Measurements from ENCODE around the gene LRFN4.

LRFN4 gene

DNA sequence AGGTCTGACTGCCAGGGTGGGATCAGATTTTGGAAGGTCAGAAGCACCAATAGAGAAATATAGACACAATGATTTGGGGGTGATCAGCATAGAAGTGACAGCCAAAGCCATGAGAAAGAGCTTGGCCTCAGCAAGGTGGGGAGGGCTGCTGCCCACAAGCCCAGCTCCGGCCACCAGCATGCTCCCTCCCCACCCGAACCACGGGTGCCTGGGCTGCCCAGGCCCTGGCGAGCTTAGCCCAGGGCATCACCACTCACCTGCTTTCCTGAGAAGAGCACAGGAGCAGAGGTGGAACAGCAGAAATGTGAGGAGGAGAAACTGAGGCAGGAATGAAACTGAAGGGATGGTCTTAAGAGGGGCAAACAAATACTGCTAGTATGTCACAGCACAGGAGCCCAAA lies 48.8 kb downstream of the LRFN4 start:
- no peak for DNase-seq (ENCODE audit: low read depth)
- H3K4me3 ChIP-seq (ENCODE audit: low read length) = no peak overlapping the region
- TF ChIP-seq, protein P1, sequence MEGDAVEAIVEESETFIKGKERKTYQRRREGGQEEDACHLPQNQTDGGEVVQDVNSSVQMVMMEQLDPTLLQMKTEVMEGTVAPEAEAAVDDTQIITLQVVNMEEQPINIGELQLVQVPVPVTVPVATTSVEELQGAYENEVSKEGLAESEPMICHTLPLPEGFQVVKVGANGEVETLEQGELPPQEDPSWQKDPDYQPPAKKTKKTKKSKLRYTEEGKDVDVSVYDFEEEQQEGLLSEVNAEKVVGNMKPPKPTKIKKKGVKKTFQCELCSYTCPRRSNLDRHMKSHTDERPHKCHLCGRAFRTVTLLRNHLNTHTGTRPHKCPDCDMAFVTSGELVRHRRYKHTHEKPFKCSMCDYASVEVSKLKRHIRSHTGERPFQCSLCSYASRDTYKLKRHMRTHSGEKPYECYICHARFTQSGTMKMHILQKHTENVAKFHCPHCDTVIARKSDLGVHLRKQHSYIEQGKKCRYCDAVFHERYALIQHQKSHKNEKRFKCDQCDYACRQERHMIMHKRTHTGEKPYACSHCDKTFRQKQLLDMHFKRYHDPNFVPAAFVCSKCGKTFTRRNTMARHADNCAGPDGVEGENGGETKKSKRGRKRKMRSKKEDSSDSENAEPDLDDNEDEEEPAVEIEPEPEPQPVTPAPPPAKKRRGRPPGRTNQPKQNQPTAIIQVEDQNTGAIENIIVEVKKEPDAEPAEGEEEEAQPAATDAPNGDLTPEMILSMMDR (conservative IDR thresholded peaks at IDR 0.05; ENCODE audit: low read depth, low read length) = no peak

DNA sequence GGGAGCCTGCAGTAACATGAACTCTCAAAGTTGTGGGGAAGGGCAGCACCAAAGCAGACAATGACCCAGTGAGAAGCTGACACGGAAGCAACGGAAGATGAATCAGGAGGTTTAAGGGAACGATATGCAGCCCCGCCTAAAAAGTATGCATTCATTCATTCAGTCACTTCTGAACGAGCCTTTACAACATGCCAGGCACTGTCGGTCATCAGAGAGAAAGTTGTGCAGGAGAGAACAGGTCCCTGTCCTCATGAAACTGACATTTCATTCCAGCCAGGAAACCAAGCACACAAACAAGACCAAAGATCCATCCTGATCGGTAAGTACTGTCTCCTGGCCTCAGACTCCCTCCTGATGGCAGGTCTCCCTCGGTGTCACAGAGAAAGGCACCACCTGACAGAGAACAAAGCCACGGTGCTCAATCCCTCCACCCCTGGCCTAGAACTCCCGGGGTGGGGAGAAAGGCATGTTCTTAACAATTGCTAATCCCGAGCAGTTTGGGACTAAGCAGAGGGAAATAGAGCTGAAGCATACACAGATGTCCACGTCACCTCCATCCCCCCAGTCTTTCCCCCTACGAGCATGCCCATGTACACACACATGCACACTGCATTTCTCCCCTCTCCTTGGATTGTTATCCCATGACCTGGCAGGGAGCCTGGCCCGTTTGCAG lies 49.3 kb downstream of the LRFN4 start:
- TF ChIP-seq, protein P1 (conservative IDR thresholded peaks at IDR 0.05; ENCODE audit: low read depth, low read length) = no peak
- no peak for DNase-seq (ENCODE audit: low read depth)
- H3K4me3 ChIP-seq (ENCODE audit: low read length) = no peak overlapping the region

DNA sequence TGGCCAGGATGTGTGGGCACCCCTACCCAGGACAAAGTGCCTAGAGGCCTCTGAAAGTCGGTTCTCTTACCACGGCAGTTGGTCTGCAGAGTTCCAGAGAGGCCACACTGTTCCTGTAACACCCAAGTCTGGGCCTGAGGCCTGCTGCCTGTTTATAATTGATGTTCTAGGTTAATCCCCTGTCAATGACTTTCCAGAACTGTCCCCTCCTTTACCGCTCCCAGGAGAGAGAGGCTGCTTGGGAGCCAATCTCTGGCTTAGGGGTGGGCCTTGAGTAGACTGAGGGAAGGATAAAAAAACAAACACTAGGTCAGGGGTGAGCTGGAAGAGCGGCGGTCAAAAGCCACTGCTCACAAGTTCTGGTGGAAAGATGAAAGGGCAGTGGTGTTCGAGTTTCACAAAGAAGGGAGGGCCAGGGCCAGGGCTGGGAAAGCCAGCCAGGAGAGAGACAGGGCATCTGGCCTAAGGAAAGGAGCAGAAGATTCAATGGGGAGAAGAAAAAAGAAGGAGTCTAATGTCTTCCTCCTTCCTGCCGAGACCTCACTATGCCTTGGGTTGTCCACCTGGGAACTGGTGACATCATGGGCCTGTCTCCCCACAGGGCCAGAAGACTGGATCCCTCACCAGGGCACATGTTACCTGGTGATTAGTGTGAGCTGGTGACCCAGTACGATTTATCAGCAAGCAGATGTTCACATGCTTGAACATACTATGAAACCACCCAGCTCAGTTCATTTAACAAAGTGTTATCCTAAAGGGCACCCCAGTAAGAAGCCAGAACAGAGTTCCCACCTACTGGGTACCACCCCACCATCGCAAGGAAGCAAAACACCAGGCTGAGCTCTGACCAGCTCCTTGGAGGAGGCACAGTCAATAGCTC lies 51.1 kb downstream of the LRFN4 start:
- no peak overlapping the region for H3K4me3 ChIP-seq (ENCODE audit: low read length)
- DNase-seq (ENCODE audit: low read depth) = no peak
- TF ChIP-seq, protein P1 (conservative IDR thresholded peaks at IDR 0.05; ENCODE audit: low read depth, low read length) = no peak

DNA sequence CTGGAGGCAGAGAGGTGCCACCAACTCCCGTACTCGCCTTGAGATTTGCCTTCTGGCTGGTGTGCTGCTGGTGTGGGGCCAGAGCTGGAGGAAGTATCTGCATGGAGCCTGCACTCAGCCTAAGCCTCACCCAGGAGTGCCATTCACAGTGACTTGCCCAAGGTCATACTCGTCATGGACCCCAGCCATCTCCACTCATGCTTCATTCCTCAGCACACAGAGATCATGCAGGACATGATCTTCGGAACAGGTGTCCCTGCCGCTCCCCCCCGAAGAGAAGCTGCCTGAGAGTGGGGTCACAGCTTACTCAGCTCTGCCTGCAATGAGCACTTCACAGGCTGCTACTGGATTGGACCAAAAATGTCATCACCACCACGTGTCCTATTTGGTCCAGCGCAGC lies 52.3 kb downstream of the LRFN4 start:
- no peak overlapping the region for H3K4me3 ChIP-seq (ENCODE audit: low read length)
- TF ChIP-seq, protein P1 (conservative IDR thresholded peaks at IDR 0.05; ENCODE audit: low read depth, low read length) = no peak
- DNase-seq (ENCODE audit: low read depth) = no peak

DNA sequence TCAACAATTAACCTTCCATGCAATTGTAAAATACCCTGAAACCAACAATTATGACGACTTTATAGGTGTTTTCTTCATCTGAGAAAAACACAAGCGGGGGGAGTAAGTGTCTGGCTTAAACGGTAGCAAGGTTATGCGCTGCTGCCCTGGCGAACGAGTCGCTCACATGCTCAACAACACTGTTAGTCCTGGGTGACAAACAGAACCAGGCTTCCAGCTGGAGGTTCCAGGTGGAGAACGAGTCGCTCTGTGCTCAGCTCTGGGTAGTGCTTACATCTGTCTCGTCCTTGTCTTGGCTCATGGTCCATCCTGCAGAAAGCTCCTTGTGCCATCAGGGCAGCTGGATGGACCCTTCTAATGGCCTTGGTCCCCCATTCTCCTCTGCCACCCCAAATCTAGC lies 53.2 kb downstream of the LRFN4 start:
- TF ChIP-seq, protein P1 (conservative IDR thresholded peaks at IDR 0.05; ENCODE audit: low read depth, low read length) = no peak
- DNase-seq (ENCODE audit: low read depth) = no peak
- H3K4me3 ChIP-seq (ENCODE audit: low read length) = no peak overlapping the region
